CD4-positive, alpha-beta memory T cell (primary cell): ENCODE measurements around the gene NACC1. TPM values are rescaled to one million over a fixed set of nuclear protein-coding genes. Genes with fewer than 3 reads are reported as not detected.
"Not testable (repeated sequence)": the region's sequence is repeated elsewhere in the genome, so short reads cannot be mapped to it uniquely, and the experiment has no call there.

Source experiments
- CTCF ChIA-PET: fragments of 350-600 bp; sonication (Branson Sonifier 250); formaldehyde crosslinking; loops from one replicate; lab custom pipeline; 2021; ENCODE audit warnings: inconsistent platforms; ENCODE audit not compliant: partially characterized antibody; lab: Charles Lee
- POLR2A ChIA-PET: fragments of 350-600 bp; sonication (Branson Sonifier 250); formaldehyde crosslinking; loops from one replicate; lab custom pipeline; 2021; ENCODE audit not compliant: partially characterized antibody; lab: Charles Lee
- DNase-seq, 5 donors: peaks; one replicate each; pipeline versions ENCODE4 v3.0.0 to v3.0.0-alpha.2; 2020 to 2022; ENCODE audit warnings: mixed read lengths in 1 of 5
- H3K27ac ChIP-seq: one replicate; pipeline ENCODE4 v1.7.0; 2013; ENCODE audit warnings: low read depth, low read length
- H3K27me3 ChIP-seq: 2 replicates; pipeline ENCODE4 v1.7.0; 2013; ENCODE audit warnings: mild to moderate bottlenecking, low read length, moderate library complexity; ENCODE audit not compliant: insufficient read depth
- H3K36me3 ChIP-seq: 2 replicates; pipeline ENCODE4 v1.7.0; 2013; ENCODE audit warnings: mild to moderate bottlenecking, low read length, moderate library complexity; ENCODE audit not compliant: insufficient read depth
- H3K4me1 ChIP-seq: 2 replicates; pipeline ENCODE4 v1.7.0; 2013; ENCODE audit warnings: mild to moderate bottlenecking, low read length, moderate library complexity; ENCODE audit not compliant: insufficient read depth
- H3K4me3 ChIP-seq, 2 donors: one replicate each; pipeline ENCODE4 v1.7.0; 2013; ENCODE audit warnings: low read length in 2 of 2, mild to moderate bottlenecking in 1 of 2
- H3K9me3 ChIP-seq, 2 donors: one replicate each; pipeline ENCODE4 v1.7.0; 2013; ENCODE audit warnings: low read length in 2 of 2, control low read depth in 1 of 2; ENCODE audit not compliant: control insufficient read depth in 1 of 2
- H3K27ac Mint-ChIP-seq, 7 donors: one replicate each; pipeline ENCODE4 v1.8.0; 2020 to 2021; ENCODE audit warnings: mixed read lengths in 7 of 7, mild to moderate bottlenecking in 6 of 7, inconsistent platforms in 3 of 7, moderate library complexity in 3 of 7
- H3K27me3 Mint-ChIP-seq, 2 donors: one replicate each; pipeline ENCODE4 v1.8.0; 2020 to 2021; ENCODE audit warnings: mixed read lengths in 2 of 2
- H3K36me3 Mint-ChIP-seq, 2 donors: one replicate each; pipeline ENCODE4 v1.8.0; 2020 to 2021; ENCODE audit warnings: mixed read lengths in 2 of 2, inconsistent platforms in 1 of 2, mild to moderate bottlenecking in 1 of 2
- H3K4me1 Mint-ChIP-seq, 4 donors: one replicate each; pipeline ENCODE4 v1.8.0; 2020 to 2021; ENCODE audit warnings: mixed read lengths in 4 of 4, mild to moderate bottlenecking in 1 of 4
- H3K4me3 Mint-ChIP-seq, 8 donors: one replicate each; pipeline ENCODE4 v1.8.0; 2020 to 2021; ENCODE audit warnings: mixed read lengths in 8 of 8, mild to moderate bottlenecking in 7 of 8, moderate library complexity in 6 of 8, inconsistent platforms in 3 of 8
- H3K9me3 Mint-ChIP-seq, 8 donors: one replicate each; pipeline ENCODE4 v1.8.0; 2020 to 2021; ENCODE audit warnings: mixed read lengths in 8 of 8, mild to moderate bottlenecking in 5 of 8, inconsistent platforms in 3 of 8, moderate library complexity in 1 of 8
- intact Hi-C: fragments of 100-400 bp; cut with micrococcal nuclease; formaldehyde crosslinking; loops from one replicate; pipeline ENCODE4 v1.15.1; 2023
- polyA plus RNA-seq, 2 donors: library from polyadenylated mRNA; unstranded; fragments of 300-500 nt; fragmentation: Illumina TruSeq; gene quantifications; one replicate each; pipeline ENCODE4 v1.2.3, GENCODE V29; 2021
- total RNA-seq, 2 experiments: library from RNA; stranded (reverse); gene quantifications; one replicate each; pipeline ENCODE4 v1.2.3, GENCODE V29; 2021

The NACC1 gene
- total and polyA plus RNA-seq, 4 experiments from 2014 or later: 0.15 to 34.1 (median 13.8) TPM

DNA sequence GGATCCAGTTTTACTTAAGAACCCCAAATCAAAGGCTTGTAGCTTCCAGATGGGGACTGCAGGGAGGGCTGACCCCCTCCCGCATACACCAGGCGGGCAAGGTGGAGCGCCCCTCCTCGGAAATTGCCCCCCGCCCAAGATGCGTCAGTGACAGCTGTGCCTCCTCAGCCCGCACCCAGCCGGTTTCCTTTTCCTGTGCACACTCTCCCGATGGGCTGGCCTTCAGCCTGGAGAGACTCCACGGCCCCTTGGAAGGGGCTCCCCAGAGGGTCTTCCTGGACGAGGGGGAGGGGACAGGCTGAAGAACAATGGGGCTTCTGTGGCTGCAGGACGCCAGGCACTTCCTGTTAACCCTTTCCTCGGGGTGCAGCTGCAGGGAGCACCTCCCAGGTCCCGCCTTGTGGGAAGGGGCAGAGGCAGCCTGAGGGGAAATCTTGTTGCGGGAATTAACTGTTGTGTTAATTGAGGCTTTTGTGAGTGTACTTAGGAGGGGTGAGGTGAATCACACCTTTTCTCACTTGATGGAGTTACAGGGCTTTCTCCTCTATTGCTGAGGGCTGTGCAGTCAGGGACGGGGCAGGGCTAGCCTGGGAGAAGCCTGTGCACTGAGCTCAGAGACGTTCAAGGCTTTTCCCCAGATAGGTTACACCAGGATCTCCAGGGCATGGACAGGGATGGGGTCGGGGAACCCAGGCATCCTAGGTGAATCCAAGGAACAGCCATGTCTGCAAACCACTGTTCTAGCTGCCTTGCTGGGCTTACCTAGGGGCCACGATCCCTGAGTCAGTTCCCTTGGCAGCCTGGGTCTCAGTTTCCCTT lies 46.5 kb downstream of the NACC1 start:
- peak in 4 of 5 donors; percentile 28 to 74 (median 47) for DNase-seq
- Histone ChIP-seq H3K27me3 (no peaks in the 10 kb centered on the region), H3K9me3 (no peaks in the 10 kb centered on the region), H3K4me1 (peaks cover 99% of the 10 kb centered on the region), H3K27ac (peak overlapping the region; percentile 82), H3K36me3 (no peaks in the 10 kb centered on the region), H3K4me3 (peak overlapping the region; percentile 6 to 52)
- Mint-ChIP-seq H3K27me3 (no peaks in the 10 kb centered on the region), H3K36me3 (peaks cover 0 to 2% of the 10 kb centered on the region in 2 donors), H3K27ac (peak overlapping the region; percentile 92 to 99 (median 96)), H3K9me3 (no peaks in the 10 kb centered on the region), H3K4me1 (peaks cover 48 to 89% (median 65%) of the 10 kb centered on the region in 4 donors), H3K4me3 (peak overlapping the region; percentile 56 to 90 (median 77))
- intact Hi-C loops: no loop called here
- POLR2A ChIA-PET: interaction anchor here (0.7 to 11.9 kb wide), 15 partner anchors 8 to 867 kb away, joined by 3 to 415 read pairs (median 11); partner anchors contain the start of genes IER2, IL27RA, NACC1 and STX10
- CTCF ChIA-PET: interaction anchor here (1.0 to 6.5 kb wide), 6 partner anchors 9 to 60 kb away, joined by 4 to 51 read pairs (median 11); partner anchors contain the start of genes IER2 and STX10

GRCh38 chr19:13165162-13165997 lies 47.3 kb downstream of the NACC1 start:
- DNase-seq: no peak
- intact Hi-C loops: no loop called here
- ChIA-PET CTCF (interaction anchor here (1.5 to 6.5 kb wide), 5 partner anchors 10 to 61 kb away, joined by 4 to 51 read pairs (median 16); partner anchors contain the start of genes IER2 and STX10), POLR2A (interaction anchor here (1.0 to 11.9 kb wide), 10 partner anchors 8 to 60 kb away, joined by 3 to 415 read pairs (median 22); partner anchors contain the start of genes IER2, NACC1, STX10 and TRMT1)
- Mint-ChIP-seq H3K4me1 (peaks cover 52 to 92% (median 68%) of the 10 kb centered on the region in 4 donors), H3K27me3 (no peaks in the 10 kb centered on the region), H3K27ac (peak overlapping the region; percentile 92 to 99 (median 96)), H3K9me3 (no peaks in the 10 kb centered on the region), H3K4me3 (peak overlapping the region in 7 of 8 donors; percentile 74 to 90 (median 77)), H3K36me3 (peaks cover 0 to 2% of the 10 kb centered on the region in 2 donors)
- Histone ChIP-seq H3K9me3 (no peaks in the 10 kb centered on the region), H3K27me3 (no peaks in the 10 kb centered on the region), H3K4me3 (peak overlapping the region in 1 of 2 donors; percentile 6), H3K4me1 (peaks cover 99% of the 10 kb centered on the region), H3K27ac (peak overlapping the region; percentile 82), H3K36me3 (no peaks in the 10 kb centered on the region)

GRCh38 chr19:13166151-13166550 lies 48.1 kb downstream of the NACC1 start:
- ChIA-PET POLR2A (interaction anchor here (0.8 to 11.9 kb wide), 6 partner anchors 9 to 1588 kb away, joined by 3 to 415 read pairs (median 29); partner anchors contain the start of genes IER2, NACC1, STX10 and TRMT1), CTCF (interaction anchor here (1.3 to 6.5 kb wide), 5 partner anchors 11 to 72 kb away, joined by 3 to 51 read pairs (median 21); no protein-coding TSS in a partner anchor)
- H3K4me1 Mint-ChIP-seq: peaks cover 52 to 93% (median 68%) of the 10 kb centered on the region in 4 donors
- H3K27me3 ChIP-seq, H3K27me3 Mint-ChIP-seq, H3K36me3 ChIP-seq, H3K9me3 ChIP-seq, DNase-seq, H3K9me3 Mint-ChIP-seq, H3K36me3 Mint-ChIP-seq, H3K4me3 ChIP-seq: not testable (repeated sequence)
- intact Hi-C loops: loop anchor here (2.0 kb wide), 1 partner anchor 13 kb away; no protein-coding TSS in a partner anchor
- peaks cover 99% of the 10 kb centered on the region for H3K4me1 ChIP-seq
- H3K4me3 Mint-ChIP-seq: peak overlapping the region in 3 of 8 donors; percentile 8 to 84 (median 70)
- peak overlapping the region; percentile 87 for H3K27ac ChIP-seq
- peak overlapping the region; percentile 17 to 99 (median 94) for H3K27ac Mint-ChIP-seq

GRCh38 chr19:13169769-13170168 lies 51.7 kb downstream of the NACC1 start:
- intact Hi-C loops: no loop called here

GRCh38 chr19:13171146-13171545 lies 53.1 kb downstream of the NACC1 start:
- Mint-ChIP-seq H3K4me1 (peaks cover 43 to 83% (median 57%) of the 10 kb centered on the region in 4 donors), H3K36me3 (peaks cover 4 to 6% of the 10 kb centered on the region in 2 donors), H3K4me3 (peak overlapping the region; percentile 46 to 88 (median 74)), H3K9me3 (no peaks in the 10 kb centered on the region), H3K27me3 (no peaks in the 10 kb centered on the region), H3K27ac (peak overlapping the region; percentile 86 to 99 (median 97))
- intact Hi-C loops: no loop called here
- no peaks in the 10 kb centered on the region for H3K36me3 ChIP-seq
- peak overlapping the region; percentile 35 for H3K27ac ChIP-seq
- POLR2A ChIA-PET: interaction anchor here (1.7 to 11.9 kb wide), 6 partner anchors 11 to 67 kb away, joined by 4 to 415 read pairs (median 14); partner anchors contain the start of genes IER2 and STX10
- H3K4me3 ChIP-seq: no peak overlapping the region
- peaks cover 79% of the 10 kb centered on the region for H3K4me1 ChIP-seq
- no peaks in the 10 kb centered on the region for H3K9me3 ChIP-seq
- CTCF ChIA-PET: interaction anchor here (1.4 to 2.4 kb wide), 3 partner anchors 16 to 24 kb away, joined by 4 to 16 read pairs (median 12); no protein-coding TSS in a partner anchor
- no peak for DNase-seq
- H3K27me3 ChIP-seq: no peaks in the 10 kb centered on the region

More at GRCh38 chr19:13169769-13170168, 51.7 kb downstream of the NACC1 start:
- H3K27ac Mint-ChIP-seq: peak overlapping the region; percentile 94 to 100 (median 99)
- peaks cover 4 to 6% of the 10 kb centered on the region in 2 donors for H3K36me3 Mint-ChIP-seq
- no peak overlapping the region for H3K4me3 ChIP-seq
- no peak for DNase-seq
- H3K9me3 Mint-ChIP-seq: no peaks in the 10 kb centered on the region
- H3K27me3 Mint-ChIP-seq: no peaks in the 10 kb centered on the region
- ChIA-PET POLR2A (interaction anchor here (0.6 to 11.9 kb wide), 11 partner anchors 10 to 618 kb away, joined by 3 to 415 read pairs (median 6); partner anchors contain the start of genes IER2 and STX10), CTCF (interaction anchor here (0.8 to 4.0 kb wide), 10 partner anchors 11 to 204 kb away, joined by 3 to 21 read pairs (median 4); no protein-coding TSS in a partner anchor)
- H3K27me3 ChIP-seq: no peaks in the 10 kb centered on the region
- H3K4me3 Mint-ChIP-seq: peak overlapping the region in 7 of 8 donors; percentile 66 to 98 (median 94)
- peaks cover 93% of the 10 kb centered on the region for H3K4me1 ChIP-seq
- H3K4me1 Mint-ChIP-seq: peaks cover 50 to 93% (median 68%) of the 10 kb centered on the region in 4 donors
- no peaks in the 10 kb centered on the region for H3K36me3 ChIP-seq
- H3K9me3 ChIP-seq: no peaks in the 10 kb centered on the region
- peak overlapping the region; percentile 87 for H3K27ac ChIP-seq
